HFFc6 (cell line): ENCODE results near the gene WNT2. TPM values are rescaled to one million over a fixed set of nuclear protein-coding genes. Genes with fewer than 3 reads are reported as not detected.

Experiments
- DNase-seq: peaks from one replicate; pipeline ENCODE4 v3.0.0-alpha.2; 2018
- H3K27ac Mint-ChIP-seq: 2 replicates; pipeline ENCODE4 v1.8.0; 2020; ENCODE audit warnings: mild to moderate bottlenecking, mixed read lengths
- H3K27me3 Mint-ChIP-seq: 2 replicates; pipeline ENCODE4 v1.8.0; 2021; ENCODE audit warnings: mild to moderate bottlenecking, moderate library complexity, mixed read lengths; ENCODE audit not compliant: insufficient read depth
- H3K36me3 Mint-ChIP-seq: 2 replicates; pipeline ENCODE4 v1.8.0; 2021; ENCODE audit warnings: low read depth, mixed read lengths
- H3K4me1 Mint-ChIP-seq: 2 replicates; pipeline ENCODE4 v1.8.0; 2020; ENCODE audit warnings: low read depth, mixed read lengths
- H3K4me3 Mint-ChIP-seq: 2 replicates; pipeline ENCODE4 v1.8.0; 2020; ENCODE audit warnings: mild to moderate bottlenecking, moderate library complexity, mixed read lengths
- H3K9me3 Mint-ChIP-seq: 2 replicates; pipeline ENCODE4 v1.8.0; 2020; ENCODE audit warnings: mild to moderate bottlenecking, mixed read lengths
- CTCF ChIP-seq: fragments of 200-600 bp; sonication (generic); IDR thresholded peaks from 2 replicates; pipeline ENCODE4 v1.5.0; 2021; ENCODE audit warnings: antibody characterized with exemption, mild to moderate bottlenecking
- total RNA-seq, 6 experiments: library from RNA; stranded (reverse); fragmentation: NEBNext Ultra II Directional; extraction: Animal tissue kit (Norgen Biotek cat#: 25700); gene quantifications; 2 replicates in 1 of 6; 3 replicates in 5 of 6; pipeline ENCODE4 v1.2.3, GENCODE V29; 2021

WNT2 gene
- total RNA-seq, 6 experiments from 2014 or later: not detected

- TF ChIP-seq CTCF: no peak
- peak overlapping the region; percentile 56 for H3K27ac Mint-ChIP-seq
- no peaks in the 10 kb centered on the region for H3K9me3 Mint-ChIP-seq
- no peak for DNase-seq
- no peak overlapping the region for H3K4me3 Mint-ChIP-seq
- no peaks in the 10 kb centered on the region for H3K36me3 Mint-ChIP-seq
- H3K27me3 Mint-ChIP-seq: no peaks in the 10 kb centered on the region; the same call in 1 of the 2 replicates
- peaks cover 58% of the 10 kb centered on the region for H3K4me1 Mint-ChIP-seq
These were observed 38.2 kb downstream of the WNT2 start for GRCh38 chr7:117284692-117285091.

DNA sequence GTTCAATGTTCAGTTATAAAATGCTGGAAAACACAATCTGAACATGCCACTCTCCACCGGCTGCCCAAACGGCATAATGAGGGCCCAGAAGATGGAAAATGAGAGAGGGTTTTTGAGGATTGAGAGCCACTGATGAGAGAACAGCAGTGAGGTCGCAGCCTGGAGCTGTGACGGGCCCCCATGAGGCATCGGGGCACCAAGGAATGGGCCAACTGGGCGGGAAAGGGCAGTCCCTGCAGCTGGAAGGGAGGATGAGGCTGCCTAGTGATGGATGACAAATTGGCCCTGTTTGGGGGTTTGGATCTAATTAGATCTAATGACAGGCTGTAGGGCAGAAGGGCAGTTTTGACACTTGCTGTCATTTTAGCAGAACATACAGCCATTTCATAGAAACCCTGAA, 39.1 kb downstream of the WNT2 start:
- TF ChIP-seq CTCF: no peak
- Mint-ChIP-seq H3K27ac (peak overlapping the region; percentile 88), H3K4me3 (peak overlapping the region; percentile 54), H3K36me3 (no peaks in the 10 kb centered on the region), H3K4me1 (peaks cover 58% of the 10 kb centered on the region), H3K27me3 (no peaks in the 10 kb centered on the region; the same call in 1 of the 2 replicates), H3K9me3 (no peaks in the 10 kb centered on the region)
- DNase-seq: no peak

DNA sequence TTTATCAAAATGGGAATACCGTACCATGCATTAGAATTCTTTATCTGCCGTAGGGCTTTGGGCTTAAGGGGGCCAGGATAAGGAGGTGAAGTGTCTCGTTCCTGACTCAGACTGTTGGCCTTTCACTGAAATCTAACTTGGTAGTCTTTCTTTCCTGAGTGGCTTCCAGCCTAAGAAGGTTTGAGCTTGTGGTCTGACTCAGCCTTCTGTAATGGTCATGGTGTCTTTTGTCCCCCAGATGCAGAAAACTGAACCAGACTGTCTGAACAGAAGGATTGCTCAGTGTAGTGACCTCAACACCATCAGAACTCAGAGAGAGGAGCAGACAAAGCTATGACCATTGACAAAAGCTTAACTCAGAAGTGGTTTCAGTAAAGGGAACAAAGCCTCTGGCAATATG, 39.5 kb downstream of the WNT2 start:
- Mint-ChIP-seq H3K4me3 (peak overlapping the region; percentile 54), H3K4me1 (peaks cover 58% of the 10 kb centered on the region), H3K36me3 (no peaks in the 10 kb centered on the region), H3K27me3 (no peaks in the 10 kb centered on the region; the same call in 1 of the 2 replicates), H3K27ac (peak overlapping the region; percentile 88), H3K9me3 (no peaks in the 10 kb centered on the region)
- DNase-seq: peak; percentile 91
- TF ChIP-seq CTCF: no peak

- no peak for DNase-seq
- no peaks in the 10 kb centered on the region for H3K36me3 Mint-ChIP-seq
- H3K4me1 Mint-ChIP-seq: peaks cover 58% of the 10 kb centered on the region
- peak overlapping the region; percentile 6; the same call in 1 of the 2 replicates for H3K4me3 Mint-ChIP-seq
- no peaks in the 10 kb centered on the region for H3K9me3 Mint-ChIP-seq
- peak overlapping the region; percentile 88 for H3K27ac Mint-ChIP-seq
- TF ChIP-seq CTCF: no peak
- H3K27me3 Mint-ChIP-seq: no peaks in the 10 kb centered on the region; the same call in 1 of the 2 replicates
These were observed 40.5 kb downstream of the WNT2 start for GRCh38 chr7:117282239-117282812.

DNA sequence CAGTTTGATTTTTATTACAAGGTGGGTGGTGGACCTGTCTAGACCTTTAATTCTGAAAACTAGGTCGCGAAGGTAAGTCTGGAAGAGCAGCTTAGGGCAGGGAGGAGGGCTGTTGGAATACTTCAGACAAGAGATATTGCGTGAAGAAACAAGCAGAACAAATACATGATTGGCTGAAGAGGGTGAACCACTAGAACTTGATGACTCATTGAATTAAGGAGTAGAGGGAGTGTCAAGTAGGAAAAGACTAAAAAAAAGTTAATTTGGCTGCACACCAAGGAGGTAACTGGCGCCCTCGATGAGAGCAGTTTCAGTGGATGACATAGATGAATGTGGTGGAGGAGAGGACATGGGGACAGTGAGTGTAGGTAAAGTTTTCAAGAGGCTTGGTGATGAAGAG, 41.3 kb downstream of the WNT2 start:
- H3K27me3 Mint-ChIP-seq: no peaks in the 10 kb centered on the region; the same call in 1 of the 2 replicates
- peak overlapping the region; percentile 17 for H3K27ac Mint-ChIP-seq
- peaks cover 58% of the 10 kb centered on the region for H3K4me1 Mint-ChIP-seq
- no peak overlapping the region for H3K4me3 Mint-ChIP-seq
- no peak for DNase-seq
- H3K36me3 Mint-ChIP-seq: no peaks in the 10 kb centered on the region
- no peaks in the 10 kb centered on the region for H3K9me3 Mint-ChIP-seq
- TF ChIP-seq CTCF: no peak
